ENCODE data around the gene DEAF1.

Gene DEAF1

DNA sequence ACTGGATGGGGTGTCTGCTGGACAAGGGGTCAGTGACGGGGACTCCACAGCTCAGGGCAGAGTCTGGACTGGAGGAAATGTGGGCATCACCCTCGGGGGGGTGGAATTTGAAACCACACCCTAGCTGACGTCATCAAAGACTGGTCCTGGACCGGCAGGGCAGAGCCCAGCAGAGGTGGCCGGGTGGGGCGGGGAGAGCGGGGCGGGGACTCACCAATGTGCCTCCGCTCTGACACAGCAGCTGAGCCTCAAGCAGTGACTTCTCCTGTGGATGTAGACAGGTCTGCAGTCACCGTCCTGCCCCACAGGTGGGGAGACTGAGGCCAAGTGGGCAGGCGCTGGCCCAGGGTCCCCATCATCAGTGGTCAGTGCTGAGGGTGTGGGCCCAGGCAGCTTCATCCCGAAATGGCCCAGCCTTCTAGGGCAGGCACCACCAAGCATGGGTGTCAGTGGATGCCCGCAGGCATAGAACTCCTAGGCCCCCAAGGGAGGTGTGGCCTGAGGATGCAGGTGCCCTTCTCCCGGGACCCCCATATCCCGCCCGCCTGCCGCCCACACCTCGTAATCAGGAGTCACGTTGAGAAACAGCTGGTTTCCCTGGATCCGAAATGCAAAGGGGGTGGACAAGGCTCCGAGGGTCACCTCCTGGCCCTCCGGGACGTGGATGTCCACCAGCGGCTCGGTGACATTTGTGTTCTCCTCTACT is 70.9 kb downstream of the DEAF1 start:
- DNase-seq (ENCODE audit: low spot score): no peak

- DNase-seq (ENCODE audit: low spot score): no peak
Measured at GRCh38 chr11:623349-623869, 71.6 kb downstream of the DEAF1 start.

DNA sequence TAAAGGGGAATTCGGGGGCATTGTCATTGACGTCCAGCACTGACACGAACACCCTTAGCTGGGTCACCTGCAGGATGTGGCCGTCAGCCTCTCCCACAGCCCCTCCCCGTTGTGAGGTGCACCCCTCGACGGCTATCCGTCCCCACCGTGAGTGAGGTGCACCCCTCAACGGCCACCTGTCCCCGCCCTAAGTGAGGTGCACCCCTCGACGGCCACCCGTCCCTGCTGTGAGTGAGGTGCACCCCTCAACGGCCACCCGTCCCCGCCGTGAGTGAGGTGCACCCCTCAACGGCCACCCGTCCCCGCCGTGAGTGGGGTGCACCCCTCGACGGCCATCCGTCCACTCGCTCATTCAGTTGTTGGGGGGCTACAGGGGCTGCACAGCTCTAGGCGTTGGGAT is 73.2 kb downstream of the DEAF1 start:
- DNase-seq (ENCODE audit: low spot score): no peak

DNA sequence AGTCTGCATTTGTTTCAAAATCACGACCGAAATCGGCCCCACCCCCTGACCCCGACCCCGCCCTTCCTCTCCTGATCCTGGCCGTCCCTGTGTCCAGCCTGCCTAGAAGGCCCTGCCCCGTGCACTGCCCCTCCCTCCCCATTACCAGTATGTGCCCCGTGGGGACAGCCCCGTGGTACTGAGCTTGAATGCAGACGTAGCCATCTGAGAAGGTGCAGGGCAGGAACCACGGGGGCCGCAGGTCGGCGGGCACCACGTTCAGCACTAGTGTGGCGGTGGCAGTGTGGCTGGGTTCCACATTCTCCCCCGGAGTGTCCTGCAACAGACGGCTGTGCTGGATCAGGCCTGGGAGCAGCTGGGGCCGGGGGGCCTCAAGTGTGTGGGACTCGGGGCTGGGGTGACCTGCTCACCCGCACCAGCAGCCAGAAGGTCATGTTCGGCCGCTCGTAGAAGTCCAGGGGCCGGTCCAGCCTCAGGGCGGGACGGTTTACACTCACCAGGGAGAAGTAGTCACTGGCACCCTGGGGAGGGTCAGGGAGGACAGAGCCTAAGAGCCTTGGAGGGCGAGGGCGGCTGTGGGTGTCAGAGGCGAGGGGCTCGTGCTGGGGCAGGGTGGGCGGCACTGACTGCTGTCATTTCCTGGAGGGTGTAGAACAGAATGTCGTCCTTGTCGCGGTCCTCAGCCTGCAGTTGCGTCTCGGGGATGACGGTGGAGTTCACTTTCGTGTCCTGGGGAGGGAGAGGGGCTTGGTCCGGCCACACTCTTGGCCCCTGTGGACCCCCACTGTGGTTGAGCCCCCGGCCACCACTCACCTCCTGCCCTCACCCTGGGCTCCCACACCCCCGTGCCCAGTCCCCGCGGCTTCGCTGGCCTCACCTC is 73.8 kb downstream of the DEAF1 start:
- no peak for DNase-seq (ENCODE audit: low spot score)

- no peak for DNase-seq (ENCODE audit: low spot score)
Measured at GRCh38 chr11:620201-620600, 74.8 kb downstream of the DEAF1 start.

- no peak for DNase-seq (ENCODE audit: low spot score)
Measured at GRCh38 chr11:619628-620050, 75.4 kb downstream of the DEAF1 start.

DNA sequence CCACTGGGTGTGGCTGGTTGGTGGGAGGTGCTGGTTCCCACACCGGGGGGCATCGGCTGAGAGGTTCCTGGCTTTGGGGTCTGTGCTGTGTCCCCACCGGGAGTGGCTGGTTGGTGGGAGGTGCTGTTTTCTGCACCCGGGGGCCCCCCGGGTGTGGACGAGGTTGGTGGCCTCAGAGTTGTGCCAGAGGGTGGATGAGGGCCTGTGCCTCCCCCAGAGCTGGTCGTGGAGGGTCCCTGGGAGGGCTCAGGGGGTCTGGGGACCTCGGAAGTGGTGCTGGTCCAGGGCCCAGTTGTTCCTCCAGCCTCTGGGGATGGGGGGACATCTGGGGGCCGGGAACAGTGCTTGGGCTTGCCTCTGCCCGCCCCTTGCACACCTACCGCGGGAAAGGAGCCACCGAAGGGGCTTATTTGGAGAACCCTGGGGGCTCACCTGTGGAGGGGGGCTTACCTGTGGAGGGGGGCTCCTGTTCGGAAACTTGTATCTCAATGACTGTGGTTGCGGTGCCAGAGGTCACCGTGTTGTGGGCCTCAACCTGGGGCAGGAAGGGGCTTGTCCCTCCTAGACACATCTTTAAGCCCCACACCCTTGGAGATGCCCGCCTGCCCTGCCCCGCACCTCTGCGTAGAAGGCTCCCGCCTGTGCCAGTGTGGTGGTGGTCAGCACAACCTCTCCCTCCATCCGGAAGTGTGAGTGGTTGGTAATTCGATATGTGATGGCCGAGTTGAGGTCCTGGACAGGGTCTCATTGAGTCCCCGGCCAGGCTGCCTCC is 76.0 kb downstream of the DEAF1 start:
- DNase-seq (ENCODE audit: low spot score): no peak

GRCh38 chr11:617912-618682 is 76.9 kb downstream of the DEAF1 start:
- DNase-seq (ENCODE audit: low spot score): no peak

GRCh38 chr11:617199-617911 is 77.7 kb downstream of the DEAF1 start:
- DNase-seq (ENCODE audit: low spot score): no peak

- DNase-seq (ENCODE audit: low spot score): no peak
Measured at GRCh38 chr11:616320-617198, 78.5 kb downstream of the DEAF1 start.

GRCh38 chr11:615504-616319 is 79.3 kb downstream of the DEAF1 start, which contains the start of gene IRF7:
Gene IRF7 (minus strand): TSS chr11:615950. CDS start chr11:615364, 586 bp downstream.
- peak; percentile 84 for DNase-seq (ENCODE audit: low spot score)

DNA sequence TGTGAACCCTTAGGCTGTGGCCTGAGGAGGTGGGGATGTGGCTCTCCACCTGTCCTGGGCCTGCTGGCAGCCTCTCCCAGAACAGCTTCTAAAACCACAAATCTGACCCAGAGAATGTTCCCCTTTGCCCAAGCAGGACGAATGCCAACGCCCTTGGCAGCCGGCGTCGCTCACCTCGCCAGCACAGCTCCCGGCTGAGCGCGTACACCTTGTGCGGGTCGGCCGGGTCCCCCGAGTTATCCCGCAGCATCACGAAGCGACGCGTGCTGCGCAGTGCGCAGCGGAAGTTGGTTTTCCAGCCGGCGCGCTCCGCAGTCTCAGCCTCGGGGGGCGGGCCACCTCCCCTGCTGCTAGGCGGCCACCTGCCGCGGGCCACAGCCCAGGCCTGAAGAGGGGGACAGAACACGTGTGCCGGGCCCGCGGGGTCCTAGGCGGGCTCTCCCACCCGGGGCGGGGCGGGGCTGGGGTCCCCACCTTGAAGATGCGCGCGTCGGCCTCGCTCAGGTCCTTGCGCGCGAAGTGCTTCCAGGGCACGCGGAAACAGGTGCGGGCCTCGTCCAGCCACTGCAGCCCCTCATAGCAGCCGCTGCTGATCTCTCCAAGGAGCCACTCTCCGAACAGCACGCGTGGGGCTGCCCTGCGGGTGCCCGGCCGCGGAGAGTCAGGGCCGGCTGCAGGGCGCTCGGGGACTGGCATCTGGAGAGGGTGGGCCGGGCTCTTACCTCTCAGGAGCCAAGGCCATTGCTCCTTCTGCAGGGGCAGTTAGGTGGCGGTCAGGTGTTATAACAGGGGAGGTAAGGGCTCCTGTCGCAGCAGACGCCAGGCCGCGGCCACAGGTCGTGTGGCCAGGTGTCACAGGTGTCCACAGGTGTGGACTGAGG is 80.2 kb downstream of the DEAF1 start:
- no peak for DNase-seq (ENCODE audit: low spot score)

DNA sequence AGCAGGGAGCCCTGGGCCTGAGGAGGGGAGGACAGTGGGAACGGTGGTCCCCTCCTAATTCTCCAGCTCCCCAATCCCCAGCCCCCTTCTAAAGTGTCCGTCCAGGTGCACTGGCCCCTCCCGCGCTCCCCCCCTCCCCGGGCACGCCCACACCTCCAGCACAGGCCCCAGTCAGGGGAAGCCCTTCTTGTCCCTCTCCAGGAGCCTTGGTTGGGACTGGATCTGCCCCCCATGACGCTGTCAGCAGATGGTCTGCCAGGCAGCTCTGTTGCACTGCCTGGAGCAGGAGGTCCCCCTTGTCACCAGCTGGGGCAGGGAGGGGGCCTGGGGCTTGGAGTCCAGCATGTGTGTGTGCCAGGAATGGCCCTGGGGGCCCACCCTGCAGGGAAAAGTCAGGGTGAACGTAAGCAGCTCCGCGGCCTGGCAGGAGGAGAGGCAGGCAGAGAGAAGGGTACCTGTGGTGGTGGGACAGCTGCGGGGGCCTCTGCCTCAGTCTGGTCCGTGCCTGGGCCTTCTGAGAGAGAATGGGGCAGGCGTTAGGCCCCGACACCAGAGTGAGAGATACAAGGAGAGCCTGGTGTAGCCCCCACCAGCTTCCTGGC is 80.9 kb downstream of the DEAF1 start:
- no peak for DNase-seq (ENCODE audit: low spot score)

- DNase-seq (ENCODE audit: low spot score): no peak
Measured at GRCh38 chr11:613369-613968, 81.6 kb downstream of the DEAF1 start.

- no peak for DNase-seq (ENCODE audit: low spot score)
Measured at GRCh38 chr11:612961-613300, 82.1 kb downstream of the DEAF1 start.

DNA sequence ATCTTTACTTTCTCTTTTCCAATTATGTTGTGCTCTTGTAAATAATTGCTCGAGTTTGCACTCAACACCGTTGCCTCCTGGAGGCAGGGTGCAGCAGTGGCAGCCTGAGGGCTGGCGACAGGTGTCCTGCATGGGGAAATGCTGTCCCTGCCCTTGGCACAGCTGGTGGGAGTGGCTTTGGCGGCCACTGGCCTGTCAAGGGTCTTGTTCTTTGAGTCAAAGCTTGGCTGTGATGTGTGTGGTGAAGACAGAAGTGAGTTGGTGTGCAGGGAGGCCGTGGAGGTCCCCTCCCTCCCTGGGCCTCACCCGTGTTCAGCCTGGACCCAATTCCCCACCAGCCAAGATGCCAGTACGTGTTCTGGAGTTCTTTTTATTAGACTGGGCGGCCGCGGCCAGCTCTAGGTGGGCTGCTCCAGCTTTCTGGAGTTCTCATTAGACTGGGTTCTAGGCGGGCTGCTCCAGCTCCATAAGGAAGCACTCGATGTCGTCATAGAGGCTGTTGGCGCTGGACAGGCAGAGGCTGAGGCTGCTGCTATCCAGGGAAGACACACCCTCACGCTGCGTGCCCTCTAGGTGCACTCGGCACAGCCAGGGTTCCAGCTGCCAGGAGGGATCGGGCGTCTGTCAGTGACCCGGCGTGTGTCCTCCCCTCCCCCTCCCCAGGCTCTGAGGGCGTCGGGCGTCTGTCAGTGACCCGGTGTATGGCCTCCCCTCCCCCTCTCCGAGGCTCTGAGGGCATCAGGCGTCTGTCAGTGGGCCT is 82.6 kb downstream of the DEAF1 start:
- DNase-seq (ENCODE audit: low spot score): no peak

Data from putamen (tissue), 1 donor.